Psoas muscle (tissue), 8 donors: ENCODE measurements around the gene ZFHX3. TPM values are rescaled to one million over a fixed set of nuclear protein-coding genes. Genes with fewer than 3 reads are reported as not detected.

Source experiments
- ATAC-seq, 4 donors: fragments of 200-7000 bp; cut with Tn5 transposase; one replicate each; pipeline ENCODE4 v1.9.1; 2020; ENCODE audit warnings: moderate library complexity in 3 of 4, mild to moderate bottlenecking in 2 of 4
- DNase-seq, 2 donors: peaks; one replicate each; pipeline ENCODE4 v3.0.0-alpha.2; 2020
- H3K27ac ChIP-seq: fragments of 200-600 bp; one replicate; pipeline ENCODE4 v1.8.0; 2022
- H3K27me3 ChIP-seq, 3 donors: fragments of 200-600 bp in 1 of 3; one replicate each; pipeline versions ENCODE4 v1.6.1 to v1.8.0; 2013 to 2022; ENCODE audit warnings: low read length in 2 of 3, mild to moderate bottlenecking in 2 of 3, moderate library complexity in 1 of 3; ENCODE audit not compliant: insufficient read depth in 3 of 3
- H3K36me3 ChIP-seq, 2 donors: fragments of 200-600 bp in 1 of 2; one replicate each; pipeline versions ENCODE4 v1.6.1 to v1.8.0; 2013 to 2022; ENCODE audit warnings: low read depth in 1 of 2, mild to moderate bottlenecking in 1 of 2, moderate library complexity in 1 of 2; ENCODE audit not compliant: insufficient read depth in 1 of 2
- H3K4me1 ChIP-seq: fragments of 200-600 bp; one replicate; pipeline ENCODE4 v1.8.0; 2022
- H3K4me3 ChIP-seq: fragments of 200-600 bp; one replicate; pipeline ENCODE4 v1.8.0; 2022; ENCODE audit warnings: mild to moderate bottlenecking
- H3K9me3 ChIP-seq: fragments of 200-600 bp; one replicate; pipeline ENCODE4 v1.8.0; 2022
- CTCF ChIP-seq: fragments of 200-600 bp; IDR thresholded peaks from one replicate; pipeline ENCODE4 v1.8.0; 2022; ENCODE audit warnings: antibody characterized with exemption
- WGBS, 3 donors: extraction: QIAGEN DNeasy Blood & Tissue Kit; methylation state at CpG; one replicate each; pipeline versions ENCODE4 v1.1.6 to v1.1.7; 2013; 5-methylcytosine and 5-hydroxymethylcytosine counted together
- intact Hi-C, 2 donors: fragments of 100-400 bp; cut with DNase I; formaldehyde crosslinking; loops; one replicate each; pipeline versions ENCODE4 v1.11.0 to v1.14.2; 2022
- polyA plus RNA-seq, 3 donors: library from polyadenylated mRNA; stranded (reverse); fragments of 200-250 nt; gene quantifications; one replicate each; pipeline ENCODE4 v1.2.3, GENCODE V29; 2013
- total RNA-seq, 4 donors: library from RNA; stranded (reverse); fragmentation: NEBNext Ultra II Directional in 2 of 4; extraction: Animal tissue kit (Norgen Biotek cat#: 25700) in 2 of 4; gene quantifications; one replicate each; pipeline versions ENCODE4 v1.2.1 to v1.2.4, GENCODE V29; 2021 to 2023
- donor health status: healthy with polysubstance abuse.
- donor health status: DM: no; HTN: no; CAD: no; lungs with moderate emphysema.
- donor health status: Bipolar disorder and iron deficiency.
- donor health status: healthy.
- donor health status: DM: yes; HTN: yes; CAD: no.
- donor health status: DM: no; HTN: no; CAD: no.
- donor health status: DM: no; HTN: no; CAD: no.
- donor health status: DM: yes; HTN: yes; CAD: no.

ZFHX3 gene
- total and polyA plus RNA-seq, 7 donors, result 3.3 to 36.9 (median 11.5) TPM

- peaks cover 0 to 21% of the 10 kb centered on the region in 2 donors for H3K36me3 ChIP-seq
- no peak overlapping the region for H3K4me3 ChIP-seq
- intact Hi-C loops, result no loop called here
- no peaks in the 10 kb centered on the region for H3K27me3 ChIP-seq
- H3K27ac ChIP-seq, result no peak overlapping the region
- no peak for TF ChIP-seq CTCF
- ATAC-seq, result no peak
- H3K9me3 ChIP-seq, result no peaks in the 10 kb centered on the region
- no peak for DNase-seq
- H3K4me1 ChIP-seq, result peaks cover 41% of the 10 kb centered on the region
- 76 to 90% (median 89%) methylated on average over 7 of the region's 7 CpGs for WGBS, 3 donors
Measured at GRCh38 chr16:72944757-72945485, 103.0 kb downstream of the ZFHX3 start.

DNA sequence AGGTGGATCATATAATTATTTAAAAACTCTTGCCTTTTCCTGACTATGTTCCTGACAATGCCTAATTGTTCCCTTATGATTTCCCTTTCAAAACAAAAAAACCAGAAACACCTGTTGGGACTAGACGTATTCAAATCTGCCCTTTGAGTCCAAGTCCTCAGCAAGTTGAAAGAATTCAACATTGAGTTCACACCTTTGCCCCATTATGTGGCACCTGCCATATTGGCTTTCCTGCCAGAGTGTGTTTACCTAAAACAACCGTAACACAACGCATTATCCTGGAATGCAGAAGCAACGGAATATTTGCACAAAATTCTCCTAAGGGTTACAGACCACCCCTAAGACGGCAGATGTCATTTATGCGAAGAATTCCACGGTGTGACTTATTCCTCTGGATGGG, 105.9 kb downstream of the ZFHX3 start:
- H3K27ac ChIP-seq, result no peak overlapping the region
- intact Hi-C loops, result no loop called here

GRCh38 chr16:72940886-72941285, 107.0 kb downstream of the ZFHX3 start:
- intact Hi-C loops, result no loop called here
- no peak overlapping the region for H3K4me3 ChIP-seq
- peaks cover 0 to 4% of the 10 kb centered on the region in 2 donors for H3K36me3 ChIP-seq
- WGBS, 3 donors, result 94 to 99% (median 97%) methylated on average over 5 of the region's 5 CpGs
- peaks cover 56% of the 10 kb centered on the region for H3K4me1 ChIP-seq
- DNase-seq (no peak), ATAC-seq (no peak)
- H3K27ac ChIP-seq, result no peak overlapping the region
- no peaks in the 10 kb centered on the region for H3K9me3 ChIP-seq
- no peaks in the 10 kb centered on the region for H3K27me3 ChIP-seq
- TF ChIP-seq CTCF, result no peak

More for the DNA sequence above, 105.9 kb downstream of the ZFHX3 start:
- WGBS, 3 donors, result 67 to 81% (median 67%) methylated on average over 7 of the region's 7 CpGs
- Histone ChIP-seq H3K9me3 (no peaks in the 10 kb centered on the region), H3K4me3 (no peak overlapping the region), H3K4me1 (peaks cover 56% of the 10 kb centered on the region), H3K27me3 (no peaks in the 10 kb centered on the region), H3K36me3 (peaks cover 0 to 4% of the 10 kb centered on the region in 2 donors)
- no peak for TF ChIP-seq CTCF
- ATAC-seq (no peak), DNase-seq (no peak)

DNA sequence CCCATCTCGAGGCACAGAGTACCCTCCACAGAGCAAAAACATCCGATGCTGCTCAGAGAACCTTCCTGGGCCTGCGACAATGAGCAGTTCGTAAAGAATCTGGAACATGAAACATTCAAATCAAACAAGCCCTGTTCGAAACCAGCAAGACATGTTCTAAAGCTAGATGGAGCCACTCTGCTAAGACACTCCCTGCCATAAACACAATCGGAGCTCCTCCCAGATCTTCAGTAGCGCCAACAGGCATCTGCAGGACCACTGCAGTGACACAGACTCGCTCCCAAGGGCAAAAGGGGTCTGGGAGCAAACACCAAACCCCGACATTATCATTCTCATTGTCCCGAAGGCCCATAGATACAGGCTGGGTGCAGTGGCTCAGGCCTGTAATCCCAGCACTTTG, 108.7 kb downstream of the ZFHX3 start:
- intact Hi-C loops, result loop anchor here (2.0 to 10.0 kb wide), 5 partner anchors 37 to 256 kb away; no protein-coding TSS in a partner anchor
- ATAC-seq, result peak; percentile 72 to 76 (median 74)
- no peaks in the 10 kb centered on the region for H3K9me3 ChIP-seq
- TF ChIP-seq CTCF, result peak; percentile 42
- DNase-seq, result peak in 1 of 2 donors; percentile 48
- 25 to 45% (median 29%) methylated on average over 10 of the region's 10 CpGs for WGBS, 3 donors
- H3K27me3 ChIP-seq, result no peaks in the 10 kb centered on the region
- peak overlapping the region; percentile 81 for H3K27ac ChIP-seq
- peaks cover 65% of the 10 kb centered on the region for H3K4me1 ChIP-seq
- H3K36me3 ChIP-seq, result peaks cover 0 to 4% of the 10 kb centered on the region in 2 donors
- peak overlapping the region; percentile 41 for H3K4me3 ChIP-seq
